Measurements from ENCODE around the gene CDH4.

The CDH4 gene

DNA sequence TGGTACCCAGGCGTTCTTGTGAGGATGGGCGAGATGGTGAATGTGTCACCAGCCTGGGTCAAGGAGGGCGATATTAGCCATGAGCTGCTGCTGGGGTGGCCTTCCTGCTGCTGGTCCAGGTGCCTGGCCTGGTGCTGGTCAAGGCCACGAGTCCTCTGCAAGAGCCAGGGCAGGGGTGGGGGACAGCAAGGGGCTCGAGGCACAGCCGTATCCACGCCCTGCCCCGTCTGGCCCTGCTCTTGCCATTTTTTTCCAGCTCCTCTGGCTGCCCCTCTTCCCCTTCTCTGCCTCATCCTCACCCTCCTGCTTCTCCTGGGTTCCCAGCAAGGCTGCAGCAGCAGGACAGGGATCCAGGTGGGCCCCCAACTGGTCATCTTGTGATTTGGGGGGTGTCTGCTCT is 51.2 kb downstream of the CDH4 start:
- DNase-seq, result no peak

DNA sequence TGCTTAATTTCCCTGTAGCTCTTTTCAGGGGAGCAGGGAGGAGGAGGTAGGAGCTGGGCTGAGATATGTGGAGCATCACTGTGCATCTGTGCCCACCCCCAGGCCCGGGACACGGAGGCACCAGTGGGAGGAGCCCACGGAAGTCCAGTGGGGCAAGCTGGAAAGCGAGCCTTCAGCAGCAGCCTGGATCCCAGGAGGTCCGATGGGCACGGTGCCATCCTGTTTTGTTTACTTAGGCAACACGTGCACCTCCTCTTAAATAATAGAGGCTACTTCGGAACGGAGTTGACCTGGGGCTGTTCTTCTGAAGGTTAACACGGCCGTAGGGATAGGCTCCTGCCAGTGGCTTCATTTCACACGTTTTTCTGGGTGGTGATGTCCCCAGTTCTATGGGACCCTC is 51.6 kb downstream of the CDH4 start:
- DNase-seq, result no peak

DNA sequence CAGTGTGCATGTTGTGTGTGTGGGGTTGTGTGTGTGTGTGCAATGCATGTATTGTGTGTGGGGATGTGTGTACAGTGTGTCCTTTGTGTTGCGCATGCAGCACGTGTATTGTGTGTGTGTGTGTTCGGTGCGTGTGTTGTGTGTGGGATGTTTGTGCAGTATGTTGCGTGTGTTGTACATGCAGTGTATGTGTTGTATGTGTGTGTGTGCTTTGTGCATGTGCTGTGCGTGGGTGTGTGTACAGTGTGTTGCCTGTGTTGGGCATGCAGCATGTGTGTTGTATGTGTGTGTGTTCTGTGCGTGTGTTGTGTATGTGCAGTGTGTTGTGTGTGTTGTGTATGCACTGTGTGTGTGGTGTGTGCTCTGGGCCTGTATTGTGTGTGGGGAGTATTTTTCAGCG is 52.7 kb downstream of the CDH4 start:
- DNase-seq, result no peak

DNA sequence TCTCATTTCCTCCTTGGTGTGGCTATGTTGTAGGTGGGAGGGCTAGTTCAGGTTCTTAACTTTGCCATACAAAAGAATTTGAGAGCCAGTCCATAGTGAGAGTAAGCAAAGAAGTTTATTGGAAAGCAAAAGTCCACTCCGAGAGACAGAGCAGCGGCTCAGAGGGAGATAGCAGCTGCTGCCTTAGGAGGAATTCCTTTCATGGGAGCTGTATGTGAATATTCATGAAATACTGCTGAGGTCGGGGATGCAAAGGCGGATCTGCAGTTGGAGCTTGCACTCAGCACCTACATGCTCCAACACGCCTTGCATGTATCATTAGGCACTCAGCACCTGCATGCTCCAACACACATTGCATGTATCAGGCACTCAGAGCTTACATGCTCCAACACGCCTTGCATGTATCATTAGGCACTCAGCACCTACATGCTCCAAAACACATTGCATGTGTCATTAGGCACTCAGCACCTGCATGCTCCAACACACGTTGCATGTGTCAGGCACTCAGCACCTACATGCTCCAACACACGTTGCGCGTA is 54.9 kb downstream of the CDH4 start:
- DNase-seq, result no peak

DNA sequence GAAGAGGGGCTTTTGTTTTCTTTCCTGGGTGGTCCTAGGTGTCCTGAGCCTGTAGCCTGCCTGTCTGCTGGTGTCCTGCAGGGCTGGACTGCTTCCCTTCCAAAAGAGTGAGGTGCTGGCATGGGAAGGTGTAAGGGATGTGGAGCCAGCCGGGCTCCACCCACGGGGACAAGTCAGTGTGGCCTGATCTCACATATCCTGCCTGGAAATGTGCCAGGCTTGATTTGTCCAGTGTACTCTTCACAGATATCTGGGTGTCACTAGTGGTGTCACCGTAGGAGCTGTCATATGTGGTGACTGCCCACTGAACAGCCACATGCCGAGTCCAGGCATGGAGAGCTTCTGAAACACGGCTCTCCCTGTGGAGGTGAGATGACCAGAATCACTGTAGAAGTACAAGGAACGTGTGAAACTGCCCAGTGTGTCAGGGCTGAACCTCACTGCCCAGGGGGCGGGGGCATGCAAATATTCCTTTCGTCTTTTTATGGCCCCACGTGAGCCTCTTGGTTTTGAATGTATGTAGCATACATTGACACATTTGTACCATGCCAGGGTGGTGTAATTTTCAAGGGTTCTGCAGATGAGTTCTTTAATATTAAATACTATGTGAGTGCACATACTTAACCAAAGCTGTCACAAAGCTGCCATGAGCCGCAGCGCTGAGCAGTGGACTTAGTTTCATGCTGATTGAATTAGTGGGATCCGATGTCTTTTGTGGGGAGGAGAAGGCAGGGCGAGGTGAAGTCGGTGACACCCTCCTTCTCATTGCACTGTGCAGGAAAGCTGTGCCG is 55.8 kb downstream of the CDH4 start:
- DNase-seq, result no peak

DNA sequence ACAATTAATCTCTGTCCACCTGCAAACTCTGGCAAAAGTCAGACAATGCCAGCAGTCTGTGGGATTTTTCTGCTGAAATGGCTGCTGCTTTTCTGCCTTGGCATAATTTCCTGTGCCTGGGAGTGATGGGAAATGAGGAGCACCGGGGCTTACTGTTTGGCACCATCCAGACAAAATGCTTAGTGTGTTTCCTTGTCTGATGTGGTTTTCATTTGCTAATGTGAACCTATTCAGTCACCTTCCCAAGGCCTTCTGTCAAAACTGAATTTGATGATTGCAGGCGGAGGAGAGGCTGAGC is 56.4 kb downstream of the CDH4 start:
- DNase-seq, result no peak

DNA sequence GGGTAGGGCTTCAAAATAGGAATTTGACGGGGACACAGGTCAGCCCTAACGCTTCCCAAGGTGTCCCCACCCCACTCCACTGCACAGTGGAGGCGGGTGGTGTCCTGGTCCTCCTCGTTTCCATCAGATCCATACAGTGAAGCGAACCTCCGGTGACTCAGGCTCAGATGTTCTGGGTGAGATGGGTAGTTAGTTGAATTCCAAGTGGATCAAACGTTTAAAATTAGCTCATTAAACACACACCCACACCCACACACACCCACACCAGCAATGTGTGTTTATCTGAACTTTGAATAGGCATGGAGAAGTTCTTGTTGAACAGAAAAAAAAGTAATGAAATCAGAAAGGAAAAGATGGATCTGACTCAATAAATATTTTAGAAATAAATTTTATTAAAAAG is 58.9 kb downstream of the CDH4 start:
- no peak for DNase-seq

DNA sequence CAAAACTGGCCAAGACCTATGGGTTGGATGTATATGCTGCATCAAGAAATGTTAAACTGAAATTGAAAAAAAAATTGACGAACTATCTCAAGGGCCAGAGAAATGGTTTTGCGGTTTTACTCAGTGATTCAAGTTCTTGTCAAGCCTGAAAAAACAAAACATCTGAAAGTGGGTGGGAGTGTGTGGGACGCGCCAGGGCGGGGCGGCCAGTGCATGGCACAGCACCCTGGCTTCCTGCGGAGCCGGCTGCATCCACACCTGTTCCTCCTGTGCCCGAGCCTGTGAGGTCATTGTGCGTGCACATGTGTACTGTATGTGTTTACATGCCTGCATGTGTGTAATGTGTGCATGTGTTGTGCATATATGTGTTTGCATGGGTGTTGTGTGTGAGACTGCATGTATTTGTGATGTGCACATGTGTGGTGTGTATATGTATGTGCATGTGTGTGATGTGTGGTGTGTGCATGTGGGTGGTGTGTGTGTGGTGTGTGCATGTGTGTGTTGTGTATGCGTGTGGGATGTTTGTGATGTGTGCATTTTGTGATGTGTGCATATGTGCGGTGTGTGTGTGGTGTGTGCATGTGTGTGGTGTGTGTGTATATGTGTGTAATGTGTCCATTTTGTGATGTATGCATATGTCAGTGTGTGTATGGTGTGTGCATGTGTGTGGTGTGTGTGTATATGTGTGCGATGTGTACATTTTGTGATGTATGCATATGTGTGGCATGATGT is 59.8 kb downstream of the CDH4 start:
- no peak for DNase-seq

DNA sequence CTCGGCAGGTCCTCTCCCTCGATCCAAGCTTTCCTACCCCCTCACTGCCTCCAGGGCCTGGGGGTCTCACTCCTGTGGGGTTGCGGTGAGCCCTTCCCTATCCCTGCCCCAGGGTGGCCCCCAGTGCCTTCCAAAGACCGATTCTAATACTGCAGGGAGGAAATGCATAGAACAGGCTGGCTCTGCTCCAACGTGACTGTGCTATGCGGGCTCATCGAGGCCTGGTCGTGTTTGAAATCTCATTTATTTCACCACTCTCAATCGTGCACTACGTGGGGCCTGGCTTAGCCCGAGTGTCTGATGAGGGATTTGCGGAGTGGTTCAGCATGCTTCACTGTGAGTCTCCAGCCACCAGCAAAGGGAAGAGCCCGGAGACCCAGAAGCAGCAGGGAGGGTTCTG is 60.9 kb downstream of the CDH4 start:
- no peak for DNase-seq

DNA sequence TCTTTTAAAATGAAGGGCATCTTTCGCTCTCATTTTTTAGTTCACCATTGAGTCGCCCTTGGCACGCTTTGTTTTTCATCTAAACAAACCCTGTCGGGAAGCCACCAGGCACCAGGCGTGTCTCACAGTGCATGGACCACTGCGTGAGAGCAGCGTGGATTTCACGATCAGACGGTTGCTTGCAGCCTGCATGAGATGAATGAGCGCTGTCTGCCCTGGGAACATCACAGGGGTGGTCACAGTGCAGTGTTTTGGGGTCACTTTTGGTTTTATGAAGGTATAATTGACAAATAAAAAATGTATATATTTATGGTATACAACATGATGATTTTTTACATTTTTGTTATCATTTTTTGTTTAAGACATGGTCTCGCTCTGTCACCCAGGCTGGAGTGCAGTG is 61.3 kb downstream of the CDH4 start:
- no peak for DNase-seq

DNA sequence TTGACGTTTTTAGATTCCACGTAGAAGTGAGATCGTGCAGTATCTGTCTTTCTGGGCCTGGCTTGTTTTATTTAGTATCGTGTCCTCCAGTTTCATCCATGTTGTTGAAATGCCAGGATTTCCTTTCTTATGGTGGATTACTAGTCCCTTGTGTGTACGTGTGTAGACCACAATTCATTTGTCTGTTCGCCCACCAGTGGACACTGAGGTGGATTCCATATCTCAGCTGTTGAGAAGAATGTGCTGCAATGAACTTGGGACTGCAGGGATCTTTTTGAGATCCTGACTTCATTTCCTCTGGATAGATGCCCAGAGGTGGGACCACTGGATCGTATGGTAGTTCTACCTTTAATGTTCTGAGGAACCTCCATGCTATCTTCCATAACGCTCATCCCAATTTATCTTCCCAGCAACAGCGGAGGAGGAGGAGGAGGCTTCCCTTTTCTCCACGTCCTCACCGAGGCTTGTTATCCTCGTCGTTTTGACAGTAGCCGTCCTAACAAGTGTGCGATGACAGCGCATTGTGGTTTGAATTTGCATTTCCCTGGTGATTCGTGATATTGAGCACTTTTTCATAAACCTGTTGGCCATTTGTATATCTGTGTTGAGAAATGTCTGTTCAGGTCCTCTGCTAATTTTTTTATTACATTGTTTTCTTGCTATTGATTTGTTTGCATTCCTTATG is 62.4 kb downstream of the CDH4 start:
- DNase-seq, result no peak

DNA sequence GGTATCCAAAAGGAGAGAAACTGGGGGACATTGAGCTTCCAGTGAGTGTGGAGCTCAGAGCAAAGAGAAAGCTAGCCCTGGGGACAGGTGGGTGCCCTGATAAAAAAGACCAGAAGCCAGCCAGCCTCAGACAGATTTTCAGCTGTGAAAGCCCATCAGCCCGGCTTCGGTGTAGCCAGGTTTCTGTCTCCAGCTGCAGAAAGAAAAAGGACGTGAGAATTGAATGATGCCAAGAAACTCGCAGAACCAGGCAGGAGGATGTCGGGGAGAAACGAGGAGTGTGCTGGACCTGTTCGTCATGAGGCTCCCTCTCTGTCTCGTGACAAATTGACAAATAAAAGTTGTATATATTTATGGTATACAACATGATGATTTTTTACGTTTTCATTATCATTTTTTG is 63.3 kb downstream of the CDH4 start:
- no peak for DNase-seq

DNA sequence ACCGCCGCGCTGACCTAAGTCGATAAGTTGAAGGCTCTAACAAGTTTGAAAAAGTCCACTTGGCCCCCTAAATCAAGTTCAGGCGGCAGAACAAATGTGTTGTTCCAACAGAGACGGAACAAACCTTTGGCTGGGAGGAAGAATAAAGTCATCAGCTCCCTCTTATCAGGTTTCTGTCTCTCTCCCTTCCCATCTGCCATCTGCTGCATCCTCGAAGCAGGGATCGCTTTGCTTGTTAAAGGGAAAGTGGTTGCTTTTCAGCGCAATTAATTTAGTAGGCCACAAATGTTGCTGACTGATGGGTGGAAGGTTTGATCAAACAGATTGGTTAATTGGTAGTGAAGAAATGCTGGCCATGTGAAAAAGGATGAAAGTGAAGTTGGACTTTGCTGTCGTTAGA is 64.3 kb downstream of the CDH4 start:
- no peak for DNase-seq

DNA sequence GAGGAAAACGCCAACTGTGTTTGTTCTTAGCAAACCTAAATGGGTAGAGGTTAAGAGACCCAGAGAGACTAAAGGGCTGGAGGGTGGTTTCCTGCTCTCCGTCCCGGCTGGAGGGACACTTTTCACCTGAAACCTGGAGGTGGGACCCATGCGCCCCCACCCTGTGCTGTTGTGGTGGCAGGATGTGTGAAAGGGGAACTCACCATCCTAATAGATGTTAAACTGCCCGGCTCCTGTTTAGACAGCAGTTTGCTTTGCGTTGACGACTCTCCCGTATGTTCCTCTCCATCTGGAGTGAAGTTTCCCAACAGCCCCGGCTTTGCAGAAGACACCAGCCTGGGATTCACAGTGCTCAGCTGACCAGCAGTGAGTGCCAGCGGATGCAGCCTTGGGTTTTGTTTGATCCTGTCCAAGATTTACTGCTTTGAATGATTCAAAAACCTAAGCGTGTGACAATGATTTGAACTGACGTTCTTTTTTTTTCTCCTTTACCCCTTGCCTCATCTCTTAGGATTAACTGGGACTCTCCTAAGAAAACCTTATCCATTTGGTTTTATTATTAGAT is 66.0 kb downstream of the CDH4 start:
- no peak for DNase-seq

DNA sequence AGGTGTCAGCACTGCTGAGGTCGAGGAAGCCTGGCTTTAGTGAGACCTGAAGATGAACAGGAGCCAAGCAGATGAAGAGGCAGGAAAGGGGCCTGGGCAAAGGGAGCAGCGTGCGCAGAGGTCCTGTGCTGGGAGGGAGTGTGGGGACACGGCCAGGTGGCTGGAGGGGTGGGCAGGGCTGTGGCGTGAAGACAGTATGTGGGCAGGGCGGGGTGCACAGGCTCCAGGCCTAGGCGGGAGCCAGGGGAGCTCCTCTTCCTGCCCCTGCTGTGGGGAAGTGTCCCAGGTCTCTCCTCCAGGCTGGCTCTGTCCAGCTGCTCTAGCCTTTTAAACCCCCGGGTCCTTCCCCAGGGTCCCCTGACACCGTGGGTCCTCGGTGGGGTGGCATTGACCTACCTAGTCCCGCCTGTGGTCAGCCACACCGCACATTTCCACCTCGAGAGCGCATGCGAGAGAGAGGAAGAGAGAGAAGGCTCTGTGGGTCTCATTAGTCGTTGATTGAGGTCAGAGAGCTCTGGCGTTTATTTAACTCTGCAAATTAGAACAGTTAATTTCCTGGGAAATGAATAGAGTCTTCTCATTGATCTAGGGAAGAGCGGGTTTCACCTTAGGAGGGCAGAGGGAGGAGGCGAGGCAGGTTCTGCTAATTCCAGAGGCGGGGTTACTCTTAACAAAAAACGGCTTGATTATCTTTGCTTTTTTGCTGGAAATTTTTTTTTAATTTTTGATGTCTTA is 68.8 kb downstream of the CDH4 start:
- no peak for DNase-seq

DNA sequence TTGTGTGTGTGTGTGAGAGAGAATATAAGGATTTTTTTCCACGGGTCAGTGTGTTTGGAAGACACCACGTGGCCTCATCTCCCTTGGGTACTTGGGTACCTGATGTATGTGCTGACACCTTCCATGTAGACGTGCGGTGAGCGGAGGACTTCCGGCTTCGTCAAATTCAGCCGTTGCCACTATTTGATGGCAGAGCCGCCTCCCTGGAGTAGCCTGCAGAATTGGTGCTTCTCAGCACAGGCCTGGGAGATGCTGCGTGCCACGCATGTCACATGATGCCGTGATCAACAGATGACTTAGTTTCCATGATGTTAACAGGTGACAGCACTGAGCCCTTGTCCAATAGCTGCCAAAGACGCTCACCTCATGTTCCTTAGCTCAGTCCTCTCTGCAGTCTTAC is 69.4 kb downstream of the CDH4 start:
- DNase-seq, result no peak

DNA sequence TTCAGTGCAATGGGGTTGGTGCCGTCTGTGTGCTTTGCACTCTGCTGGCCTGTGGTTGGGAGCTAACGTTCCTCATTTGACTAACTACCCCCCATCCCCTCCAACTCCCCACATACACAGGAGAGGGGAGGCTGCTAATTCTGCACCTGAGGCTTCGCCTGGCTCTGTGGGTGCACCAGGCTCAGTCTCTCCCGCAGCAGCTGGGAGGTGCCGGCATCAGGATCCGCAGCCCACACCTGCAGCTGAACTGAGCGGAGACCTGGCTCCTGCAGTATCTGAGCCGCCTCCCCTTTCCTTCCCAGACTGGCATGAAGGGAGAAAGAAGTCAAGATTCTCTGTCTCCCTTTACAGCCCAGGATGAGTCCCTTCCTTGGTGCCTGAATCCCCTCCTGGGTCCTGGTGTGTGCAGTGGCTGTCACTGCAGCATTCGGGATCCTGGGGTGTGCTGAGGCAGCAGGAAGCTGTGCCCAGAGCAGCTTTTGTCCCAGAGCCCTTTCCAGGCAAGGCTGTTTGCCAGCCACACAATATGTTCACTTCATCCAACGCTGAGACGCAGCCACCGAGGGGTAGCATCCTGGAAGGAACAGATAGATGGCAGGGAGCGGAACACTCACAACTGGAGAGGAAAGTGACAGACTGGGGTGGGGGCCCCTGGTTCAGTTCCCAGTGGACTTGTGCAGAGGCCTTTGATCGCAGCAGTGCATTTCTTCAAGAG is 70.2 kb downstream of the CDH4 start:
- DNase-seq, result no peak

DNA sequence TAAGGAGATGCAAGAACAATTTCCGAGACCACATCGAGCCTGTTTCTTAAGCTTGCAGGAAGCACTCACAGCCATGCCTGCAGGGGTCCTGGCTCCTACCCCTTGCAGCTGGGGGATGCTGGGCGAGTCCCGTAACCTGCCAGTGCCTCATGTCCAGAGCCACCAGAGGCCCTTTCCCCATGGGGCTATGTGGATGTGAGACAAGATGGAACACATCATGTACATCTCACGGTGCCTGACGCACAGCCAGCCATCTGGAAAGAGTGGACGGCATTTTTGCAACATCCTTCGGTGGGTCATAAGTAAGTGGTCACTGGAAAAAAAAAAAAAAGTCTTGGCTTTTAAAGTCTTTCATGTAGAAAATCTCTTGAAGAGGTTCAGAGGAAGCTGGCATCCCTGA is 72.8 kb downstream of the CDH4 start:
- no peak for DNase-seq

DNA sequence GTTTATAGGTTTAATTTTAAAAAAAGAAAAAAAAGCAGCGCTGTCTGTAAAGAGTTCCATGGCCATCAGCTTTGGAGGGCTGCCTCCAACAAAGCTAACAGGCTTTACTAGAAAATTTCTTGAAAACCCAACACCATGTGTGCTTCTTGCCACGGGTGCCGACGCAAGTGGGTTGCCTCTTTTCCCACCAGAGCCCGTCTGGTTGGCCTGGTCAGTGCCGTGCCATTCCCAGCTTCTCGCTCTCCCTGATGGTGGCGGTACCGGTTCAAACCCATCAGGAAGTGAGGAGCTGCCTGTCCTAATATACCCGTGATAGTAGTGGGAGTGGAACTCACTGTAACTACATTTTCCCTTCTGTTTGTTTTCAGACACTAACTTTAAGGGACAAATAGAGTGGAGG is 73.7 kb downstream of the CDH4 start:
- no peak for DNase-seq

DNA sequence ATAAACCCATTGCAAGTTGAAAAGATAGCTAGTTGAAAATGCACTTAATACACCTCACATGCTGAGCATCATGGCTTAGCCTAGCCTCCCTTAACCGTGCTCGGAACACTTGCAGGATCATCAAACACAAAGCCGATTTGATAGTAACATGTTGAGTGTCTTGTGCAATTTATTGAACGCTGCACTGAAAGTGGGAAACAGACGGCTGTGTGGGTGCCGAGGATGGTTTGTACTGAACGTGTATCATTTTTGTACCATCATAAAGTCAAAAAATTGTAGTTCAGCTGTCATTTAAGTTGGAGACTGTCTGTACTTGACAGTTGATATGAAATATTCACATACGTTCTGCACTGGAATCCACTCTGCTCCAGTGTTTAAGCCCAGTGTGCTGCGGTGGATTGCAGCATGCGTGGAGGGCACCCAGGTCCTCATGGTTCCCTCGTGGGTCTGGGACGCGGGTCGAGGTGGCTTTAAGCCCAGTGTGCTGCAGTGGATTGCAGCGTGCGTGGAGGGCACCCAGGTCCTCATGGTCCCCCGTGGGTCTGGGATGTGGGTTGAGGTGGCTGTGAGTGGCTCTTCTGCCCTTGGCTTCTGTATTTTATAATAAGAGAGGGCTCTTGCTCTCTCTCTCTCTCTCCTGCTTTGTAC is 77.0 kb downstream of the CDH4 start:
- no peak for DNase-seq

DNA sequence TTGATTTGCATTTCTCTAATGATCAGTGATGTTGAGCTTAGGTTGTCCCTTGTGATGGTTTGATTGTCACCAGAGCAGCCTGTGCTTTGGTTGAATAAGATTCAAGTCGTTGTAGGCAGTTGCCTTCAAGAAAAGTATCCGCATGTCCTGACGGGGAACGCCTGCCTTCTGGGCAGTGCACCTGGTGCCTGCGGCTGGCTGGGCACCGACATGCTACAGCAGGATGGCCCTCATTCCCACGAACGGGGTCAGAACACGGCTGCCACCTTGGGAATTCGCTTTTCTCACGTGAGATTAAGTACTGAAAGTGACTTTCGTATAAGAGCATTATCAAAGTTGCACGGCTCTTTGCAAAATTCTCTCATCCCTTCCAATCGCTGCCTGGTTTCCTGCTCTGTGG is 78.4 kb downstream of the CDH4 start:
- DNase-seq, result no peak

DNA sequence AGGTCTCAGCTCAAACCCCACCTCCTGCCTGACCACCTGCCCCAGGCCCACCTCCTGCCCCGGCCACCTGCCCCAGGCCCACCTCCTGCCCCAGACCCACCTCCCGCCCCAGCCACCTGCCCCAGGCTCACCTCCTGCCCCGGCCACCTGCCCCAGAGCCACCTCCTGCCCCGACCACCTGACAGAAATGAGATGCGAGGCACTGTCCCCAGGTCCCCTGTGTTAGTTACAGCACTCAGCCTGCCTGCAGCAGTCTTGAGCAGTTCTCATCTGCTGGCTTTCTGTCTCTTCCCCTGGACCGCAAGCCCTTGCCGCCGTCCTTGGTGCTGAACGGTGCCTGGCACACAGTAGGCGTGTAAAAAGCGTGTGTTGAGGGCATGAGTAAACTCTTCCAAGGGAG is 79.5 kb downstream of the CDH4 start:
- DNase-seq, result peak; percentile 3
